SU-DHL-6 (cell line): Measurements from ENCODE around the gene RAB11B.

Source experiments
- CTCF ChIP-seq: fragments of 200-600 bp; sonication (generic); IDR thresholded peaks from one replicate; pipeline ENCODE4 v1.5.1; 2017; ENCODE audit warnings: antibody characterized with exemption, mild to moderate bottlenecking, low read length, moderate library complexity; ENCODE audit not compliant: insufficient read depth, poor library complexity, severe bottlenecking
- EZH2phosphoT487 ChIP-seq: fragments of 200-600 bp; sonication (generic), shearing (Covaris generic); conservative IDR thresholded peaks from 2 replicates; pipeline ENCODE4 v1.6.1; 2018; ENCODE audit warnings: mild to moderate bottlenecking, antibody characterized with exemption, low read length, moderate library complexity, mixed read lengths

- TF ChIP-seq CTCF (no peak), EZH2phosphoT487 (no peak)
Measured at GRCh38 chr19:8426283-8426682, 36.1 kb downstream of the RAB11B start.
